HCT116 (cell line): ENCODE data around the gene SLC25A22.

Source experiments
- EGR1 ChIP-seq: IDR thresholded peaks from 2 replicates; pipeline ENCODE4 v1.6.1; 2012; ENCODE audit warnings: low read depth
- EZH2phosphoT487 ChIP-seq: fragments of 200-600 bp; IDR thresholded peaks from 2 replicates; pipeline ENCODE4 v1.6.1; 2018; ENCODE audit warnings: antibody characterized with exemption, borderline replicate concordance
- SP1 ChIP-seq: IDR thresholded peaks from 2 replicates; pipeline ENCODE4 v1.6.1; 2012; ENCODE audit warnings: low read depth
- SRF ChIP-seq: IDR thresholded peaks from 2 replicates; pipeline ENCODE4 v1.6.1; 2012; ENCODE audit warnings: low read depth
- YY1 ChIP-seq: IDR thresholded peaks from 2 replicates; pipeline ENCODE4 v1.6.1; 2011; ENCODE audit warnings: low read length, low read depth, moderate library complexity, mild to moderate bottlenecking; ENCODE audit not compliant: insufficient replicate concordance; ENCODE audit errors: extremely low read depth
- ZFX ChIP-seq: fragments of 450-650 bp; IDR thresholded peaks from 2 replicates; pipeline ENCODE4 v1.6.1; 2017
- TF ChIP-seq, protein P1 (sequence below), 3 experiments: fragments of 200-600 bp in 1 of 3; sonication (generic) in 1 of 3; IDR thresholded peaks in 2 of 3; conservative IDR thresholded peaks in 1 of 3; 2 replicates each; pipeline ENCODE4 v1.5.1; 2012 to 2017; ENCODE audit warnings: low read depth in 2 of 3, low read length in 2 of 3, antibody characterized with exemption in 1 of 3, borderline replicate concordance in 1 of 3, control low read depth in 1 of 3, mild to moderate bottlenecking in 1 of 3, mixed read lengths in 1 of 3, mixed run types in 1 of 3, moderate library complexity in 1 of 3; ENCODE audit not compliant: insufficient read depth in 1 of 3
- TF ChIP-seq, protein P2 (sequence below): IDR thresholded peaks from 2 replicates; pipeline ENCODE4 v1.6.1; 2011; ENCODE audit warnings: mild to moderate bottlenecking, low read length, moderate library complexity; ENCODE audit not compliant: insufficient replicate concordance; ENCODE audit errors: extremely low read depth
- TF ChIP-seq, protein P3 (sequence below): IDR thresholded peaks from 2 replicates; pipeline ENCODE4 v1.6.1; 2012; ENCODE audit warnings: low read depth

DNA sequence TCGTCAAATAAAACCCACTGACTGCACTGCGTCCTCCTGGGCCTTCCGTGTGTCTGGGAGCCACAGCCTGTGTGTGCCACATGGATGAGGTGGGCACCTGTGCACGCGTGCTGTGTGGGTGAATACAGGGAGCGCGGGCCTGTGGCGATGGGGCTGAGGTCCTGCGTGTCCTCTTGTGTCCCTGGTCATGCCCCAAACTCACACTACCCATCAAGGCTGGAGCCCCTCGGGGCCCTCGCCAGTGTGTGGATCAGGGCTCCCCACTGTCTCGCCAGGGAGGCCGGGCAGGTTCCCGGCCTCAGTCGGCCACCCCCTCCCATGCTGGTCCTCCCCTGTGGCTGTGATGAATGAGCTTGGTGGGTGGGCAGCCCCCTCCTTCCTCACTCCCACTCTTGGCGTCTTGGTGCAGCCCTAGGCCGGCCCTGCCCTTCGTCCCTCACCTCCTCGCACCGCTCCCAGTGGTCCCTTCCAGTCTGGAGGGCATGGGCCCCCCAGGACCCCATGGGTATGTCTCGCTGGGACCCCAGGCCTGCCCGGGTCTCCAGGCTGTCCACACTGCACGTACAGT is 34.0 kb upstream of the SLC25A22 start:
- TF ChIP-seq ZFX (no peak), SP1 (no peak), YY1 (no peak), SRF (no peak), EZH2phosphoT487 (no peak), EGR1 (no peak)
- TF ChIP-seq, protein P1, sequence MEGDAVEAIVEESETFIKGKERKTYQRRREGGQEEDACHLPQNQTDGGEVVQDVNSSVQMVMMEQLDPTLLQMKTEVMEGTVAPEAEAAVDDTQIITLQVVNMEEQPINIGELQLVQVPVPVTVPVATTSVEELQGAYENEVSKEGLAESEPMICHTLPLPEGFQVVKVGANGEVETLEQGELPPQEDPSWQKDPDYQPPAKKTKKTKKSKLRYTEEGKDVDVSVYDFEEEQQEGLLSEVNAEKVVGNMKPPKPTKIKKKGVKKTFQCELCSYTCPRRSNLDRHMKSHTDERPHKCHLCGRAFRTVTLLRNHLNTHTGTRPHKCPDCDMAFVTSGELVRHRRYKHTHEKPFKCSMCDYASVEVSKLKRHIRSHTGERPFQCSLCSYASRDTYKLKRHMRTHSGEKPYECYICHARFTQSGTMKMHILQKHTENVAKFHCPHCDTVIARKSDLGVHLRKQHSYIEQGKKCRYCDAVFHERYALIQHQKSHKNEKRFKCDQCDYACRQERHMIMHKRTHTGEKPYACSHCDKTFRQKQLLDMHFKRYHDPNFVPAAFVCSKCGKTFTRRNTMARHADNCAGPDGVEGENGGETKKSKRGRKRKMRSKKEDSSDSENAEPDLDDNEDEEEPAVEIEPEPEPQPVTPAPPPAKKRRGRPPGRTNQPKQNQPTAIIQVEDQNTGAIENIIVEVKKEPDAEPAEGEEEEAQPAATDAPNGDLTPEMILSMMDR (IDR thresholded peaks at IDR 0.05 in 2 of 3, conservative IDR thresholded peaks at IDR 0.05 in 1 of 3; ENCODE audit: borderline replicate concordance in 1 of 3, insufficient read depth in 1 of 3, low read depth in 2 of 3, low read length in 2 of 3) = no peak
- TF ChIP-seq, protein P2, sequence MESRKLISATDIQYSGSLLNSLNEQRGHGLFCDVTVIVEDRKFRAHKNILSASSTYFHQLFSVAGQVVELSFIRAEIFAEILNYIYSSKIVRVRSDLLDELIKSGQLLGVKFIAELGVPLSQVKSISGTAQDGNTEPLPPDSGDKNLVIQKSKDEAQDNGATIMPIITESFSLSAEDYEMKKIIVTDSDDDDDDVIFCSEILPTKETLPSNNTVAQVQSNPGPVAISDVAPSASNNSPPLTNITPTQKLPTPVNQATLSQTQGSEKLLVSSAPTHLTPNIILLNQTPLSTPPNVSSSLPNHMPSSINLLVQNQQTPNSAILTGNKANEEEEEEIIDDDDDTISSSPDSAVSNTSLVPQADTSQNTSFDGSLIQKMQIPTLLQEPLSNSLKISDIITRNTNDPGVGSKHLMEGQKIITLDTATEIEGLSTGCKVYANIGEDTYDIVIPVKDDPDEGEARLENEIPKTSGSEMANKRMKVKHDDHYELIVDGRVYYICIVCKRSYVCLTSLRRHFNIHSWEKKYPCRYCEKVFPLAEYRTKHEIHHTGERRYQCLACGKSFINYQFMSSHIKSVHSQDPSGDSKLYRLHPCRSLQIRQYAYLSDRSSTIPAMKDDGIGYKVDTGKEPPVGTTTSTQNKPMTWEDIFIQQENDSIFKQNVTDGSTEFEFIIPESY = no peak
- TF ChIP-seq, protein P3, sequence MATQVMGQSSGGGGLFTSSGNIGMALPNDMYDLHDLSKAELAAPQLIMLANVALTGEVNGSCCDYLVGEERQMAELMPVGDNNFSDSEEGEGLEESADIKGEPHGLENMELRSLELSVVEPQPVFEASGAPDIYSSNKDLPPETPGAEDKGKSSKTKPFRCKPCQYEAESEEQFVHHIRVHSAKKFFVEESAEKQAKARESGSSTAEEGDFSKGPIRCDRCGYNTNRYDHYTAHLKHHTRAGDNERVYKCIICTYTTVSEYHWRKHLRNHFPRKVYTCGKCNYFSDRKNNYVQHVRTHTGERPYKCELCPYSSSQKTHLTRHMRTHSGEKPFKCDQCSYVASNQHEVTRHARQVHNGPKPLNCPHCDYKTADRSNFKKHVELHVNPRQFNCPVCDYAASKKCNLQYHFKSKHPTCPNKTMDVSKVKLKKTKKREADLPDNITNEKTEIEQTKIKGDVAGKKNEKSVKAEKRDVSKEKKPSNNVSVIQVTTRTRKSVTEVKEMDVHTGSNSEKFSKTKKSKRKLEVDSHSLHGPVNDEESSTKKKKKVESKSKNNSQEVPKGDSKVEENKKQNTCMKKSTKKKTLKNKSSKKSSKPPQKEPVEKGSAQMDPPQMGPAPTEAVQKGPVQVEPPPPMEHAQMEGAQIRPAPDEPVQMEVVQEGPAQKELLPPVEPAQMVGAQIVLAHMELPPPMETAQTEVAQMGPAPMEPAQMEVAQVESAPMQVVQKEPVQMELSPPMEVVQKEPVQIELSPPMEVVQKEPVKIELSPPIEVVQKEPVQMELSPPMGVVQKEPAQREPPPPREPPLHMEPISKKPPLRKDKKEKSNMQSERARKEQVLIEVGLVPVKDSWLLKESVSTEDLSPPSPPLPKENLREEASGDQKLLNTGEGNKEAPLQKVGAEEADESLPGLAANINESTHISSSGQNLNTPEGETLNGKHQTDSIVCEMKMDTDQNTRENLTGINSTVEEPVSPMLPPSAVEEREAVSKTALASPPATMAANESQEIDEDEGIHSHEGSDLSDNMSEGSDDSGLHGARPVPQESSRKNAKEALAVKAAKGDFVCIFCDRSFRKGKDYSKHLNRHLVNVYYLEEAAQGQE = no peak
